GM06990 (cell line): ENCODE data around the gene IL27RA.

Experiments
- DNase-seq: peaks from one replicate; pipeline ENCODE4 v3.0.0-alpha.2; 2011; ENCODE audit not compliant: insufficient read length; ENCODE audit errors: extremely low read depth
- H3K27me3 ChIP-seq: replicated peaks from 2 replicates; pipeline ENCODE4 v1.6.0; 2011; ENCODE audit warnings: low read length; ENCODE audit not compliant: control insufficient read depth, insufficient read depth
- H3K36me3 ChIP-seq: 2 replicates; pipeline ENCODE4 v1.5.1; 2011; ENCODE audit warnings: low read length; ENCODE audit not compliant: control insufficient read depth, insufficient read depth
- H3K4me3 ChIP-seq: replicated peaks from 2 replicates; pipeline ENCODE4 v1.5.1; 2011; ENCODE audit warnings: low read depth, mild to moderate bottlenecking, control low read depth, low read length
- TF ChIP-seq, protein P1 (sequence below): IDR thresholded peaks from 2 replicates; pipeline ENCODE4 v1.5.1; 2011; ENCODE audit warnings: low read length, control low read depth, mild to moderate bottlenecking, inconsistent platforms; ENCODE audit not compliant: insufficient read depth, poor library complexity, severe bottlenecking

IL27RA gene

GRCh38 chr19:14072535-14073260 is 41.1 kb downstream of the IL27RA start, which contains the start of gene MISP3:
Gene MISP3, plus strand, starts transcription at chr19:14072786. Its CDS starts 524 bp downstream, at chr19:14073310.
- peak; percentile 49 for DNase-seq
- H3K36me3 ChIP-seq = no peaks in the 10 kb centered on the region
- H3K4me3 ChIP-seq = peak within 1 kb of the TSS; percentile 55
- H3K27me3 ChIP-seq = no peaks in the 10 kb centered on the region; the same call in 1 of the 2 replicates
- TF ChIP-seq, protein P1, sequence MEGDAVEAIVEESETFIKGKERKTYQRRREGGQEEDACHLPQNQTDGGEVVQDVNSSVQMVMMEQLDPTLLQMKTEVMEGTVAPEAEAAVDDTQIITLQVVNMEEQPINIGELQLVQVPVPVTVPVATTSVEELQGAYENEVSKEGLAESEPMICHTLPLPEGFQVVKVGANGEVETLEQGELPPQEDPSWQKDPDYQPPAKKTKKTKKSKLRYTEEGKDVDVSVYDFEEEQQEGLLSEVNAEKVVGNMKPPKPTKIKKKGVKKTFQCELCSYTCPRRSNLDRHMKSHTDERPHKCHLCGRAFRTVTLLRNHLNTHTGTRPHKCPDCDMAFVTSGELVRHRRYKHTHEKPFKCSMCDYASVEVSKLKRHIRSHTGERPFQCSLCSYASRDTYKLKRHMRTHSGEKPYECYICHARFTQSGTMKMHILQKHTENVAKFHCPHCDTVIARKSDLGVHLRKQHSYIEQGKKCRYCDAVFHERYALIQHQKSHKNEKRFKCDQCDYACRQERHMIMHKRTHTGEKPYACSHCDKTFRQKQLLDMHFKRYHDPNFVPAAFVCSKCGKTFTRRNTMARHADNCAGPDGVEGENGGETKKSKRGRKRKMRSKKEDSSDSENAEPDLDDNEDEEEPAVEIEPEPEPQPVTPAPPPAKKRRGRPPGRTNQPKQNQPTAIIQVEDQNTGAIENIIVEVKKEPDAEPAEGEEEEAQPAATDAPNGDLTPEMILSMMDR = no peak

DNA sequence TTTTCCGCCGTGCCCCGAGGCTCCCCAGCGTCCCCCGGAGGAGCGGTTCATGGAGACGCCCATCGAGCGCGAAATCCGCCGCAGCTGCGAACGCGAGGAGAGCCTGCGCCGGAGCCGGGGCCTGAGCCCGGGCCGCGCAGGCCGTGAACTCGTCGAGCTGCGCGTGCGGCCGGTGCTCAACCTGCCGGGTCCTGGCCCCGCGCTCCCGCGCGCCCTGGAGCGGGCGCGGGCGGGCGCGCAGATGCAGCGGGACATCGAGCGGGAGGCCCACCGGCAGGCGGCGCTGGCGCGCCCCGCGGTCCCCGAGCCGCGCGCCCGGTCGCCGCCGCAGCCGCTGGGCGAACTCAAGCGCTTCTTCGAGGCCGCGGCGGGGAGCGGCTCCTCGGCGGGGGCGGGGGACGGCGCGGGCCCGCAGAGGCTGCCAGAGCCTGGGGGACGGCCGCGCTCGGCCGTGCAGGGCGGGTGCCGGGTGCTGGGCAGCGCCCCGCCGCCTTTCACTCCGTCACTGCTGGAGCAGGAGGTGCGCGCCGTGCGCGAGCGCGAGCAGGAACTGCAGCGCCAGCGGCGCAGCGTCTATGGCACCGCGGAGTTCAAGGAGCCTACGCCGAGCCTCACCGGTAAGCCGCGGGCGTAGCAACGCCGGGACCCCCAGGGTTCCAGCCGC is 41.8 kb downstream of the IL27RA start:
- TF ChIP-seq, protein P1 = no peak
- Histone ChIP-seq H3K36me3 (no peaks in the 10 kb centered on the region), H3K27me3 (no peaks in the 10 kb centered on the region; the same call in 1 of the 2 replicates), H3K4me3 (peak overlapping the region; percentile 55)
- peak; percentile 85 for DNase-seq

- H3K4me3 ChIP-seq = peak overlapping the region; percentile 45
- TF ChIP-seq, protein P1 = no peak
- H3K36me3 ChIP-seq = no peaks in the 10 kb centered on the region
- no peak for DNase-seq
- H3K27me3 ChIP-seq = no peaks in the 10 kb centered on the region; the same call in 1 of the 2 replicates
Observed at GRCh38 chr19:14073925-14074838, 42.6 kb downstream of the IL27RA start.

GRCh38 chr19:14078411-14078810 is 46.8 kb downstream of the IL27RA start:
- DNase-seq = no peak
- Histone ChIP-seq H3K4me3 (no peak overlapping the region), H3K27me3 (no peaks in the 10 kb centered on the region), H3K36me3 (no peaks in the 10 kb centered on the region)
- TF ChIP-seq, protein P1 = no peak

DNA sequence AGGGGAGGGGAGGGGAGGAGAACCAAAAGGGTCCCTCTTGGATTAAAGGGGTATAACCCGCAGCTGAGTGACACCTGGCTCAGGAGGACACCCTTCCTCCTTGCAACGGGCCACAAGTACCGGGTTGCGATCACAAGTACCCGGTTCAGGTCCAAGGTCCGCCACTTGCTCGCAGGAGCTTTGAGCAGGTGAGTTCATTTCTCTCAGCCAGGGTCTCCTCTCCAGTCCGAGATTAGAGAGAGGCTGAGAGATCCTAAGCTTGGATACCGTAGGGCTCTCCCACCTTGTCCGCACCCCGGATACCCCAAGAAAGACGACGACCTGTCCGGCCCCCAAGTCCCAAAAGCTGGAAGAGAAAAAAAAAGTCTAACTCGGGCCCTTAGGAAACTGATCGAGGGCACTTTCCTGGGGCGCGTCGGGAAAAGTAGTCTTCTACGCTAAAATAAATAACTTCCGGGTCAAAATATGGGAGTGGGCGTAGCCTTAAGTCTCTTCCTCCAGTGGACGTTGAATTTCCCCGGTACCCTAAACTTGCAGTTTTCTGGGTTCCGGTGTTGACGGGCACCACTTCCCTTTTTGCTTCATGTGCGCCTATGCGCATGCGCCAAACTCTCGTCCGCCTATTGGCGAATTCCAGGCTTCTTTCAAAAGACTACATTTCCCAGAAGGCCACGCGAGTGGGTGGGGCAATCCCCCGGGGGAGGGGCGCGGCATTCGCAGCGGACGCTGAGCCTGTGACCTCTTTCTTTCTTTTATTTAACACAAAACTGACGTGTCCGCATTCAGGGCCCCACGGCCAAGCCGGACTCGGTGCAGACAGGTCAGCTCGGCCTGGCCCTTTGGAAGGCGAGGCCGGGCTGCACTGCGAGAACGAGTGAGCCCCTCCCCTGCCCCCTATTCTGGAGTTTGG is 49.6 kb downstream of the IL27RA start:
- H3K27me3 ChIP-seq = no peaks in the 10 kb centered on the region
- no peaks in the 10 kb centered on the region for H3K36me3 ChIP-seq
- H3K4me3 ChIP-seq = peak overlapping the region; percentile 84
- DNase-seq = peak; percentile 96
- TF ChIP-seq, protein P1 = no peak
